ENCODE measurements around the gene RYR1. TPM values are rescaled to one million over a fixed set of nuclear protein-coding genes. Genes with fewer than 3 reads are reported as not detected.
"Not testable (repeated sequence)": the region's sequence is repeated elsewhere in the genome, so short reads cannot be mapped to it uniquely, and the experiment has no call there.

The RYR1 gene
- total RNA-seq, 2 donors from 2014 or later: 2.9 to 5.0 TPM

- Mint-ChIP-seq H3K27ac (no peak overlapping the region), H3K36me3 (no peaks in the 10 kb centered on the region), H3K9me3 (no peaks in the 10 kb centered on the region)
- ATAC-seq: no peak
- DNase-seq (ENCODE audit: low spot score in 2 of 2): no peak
These were observed 128.2 kb downstream of the RYR1 start for GRCh38 chr19:38561658-38562057.

DNA sequence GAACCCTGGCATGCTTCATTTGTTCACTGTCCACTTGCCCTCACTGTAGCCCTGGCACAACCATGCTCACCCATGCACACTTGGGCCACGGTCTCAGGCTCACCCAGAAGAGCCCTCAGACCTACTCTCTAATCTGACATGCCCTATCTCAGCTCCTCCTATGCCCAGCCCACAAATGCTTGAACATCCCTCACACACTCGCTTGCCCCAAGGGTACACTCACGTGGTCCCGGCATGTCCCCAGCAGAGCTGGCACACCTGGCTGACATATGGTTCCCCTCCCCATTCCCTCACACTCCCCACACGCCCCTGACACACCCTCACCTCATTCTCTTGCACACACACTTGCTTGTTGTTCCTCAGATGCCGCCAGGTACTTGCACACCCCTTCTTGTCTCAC is 128.6 kb downstream of the RYR1 start:
- no peak for ATAC-seq
- H3K9me3 Mint-ChIP-seq: no peaks in the 10 kb centered on the region
- no peak overlapping the region for H3K27ac Mint-ChIP-seq

DNA sequence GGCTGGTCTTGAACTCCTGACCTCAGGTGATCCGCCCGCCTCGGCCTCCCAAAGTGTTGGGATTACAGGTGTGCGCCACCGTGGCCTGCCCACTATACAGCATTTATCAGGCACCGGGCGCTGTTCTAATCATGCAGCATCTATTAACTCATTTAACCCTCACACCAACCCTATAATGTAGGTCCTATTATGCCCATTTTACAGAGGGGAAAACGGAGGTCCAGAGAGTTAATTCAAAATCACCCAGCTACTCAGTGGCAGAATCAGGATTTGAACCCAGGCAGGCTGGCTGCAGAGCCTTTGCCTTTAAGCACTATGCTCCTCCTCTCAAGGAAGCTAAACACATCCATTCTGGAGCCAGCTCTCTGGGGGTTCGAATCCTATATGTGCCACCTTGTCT is 130.0 kb downstream of the RYR1 start:
- no peaks in the 10 kb centered on the region for H3K9me3 Mint-ChIP-seq
- H3K36me3 Mint-ChIP-seq: no peaks in the 10 kb centered on the region
- DNase-seq (ENCODE audit: low spot score in 2 of 2) (no peak), ATAC-seq (no peak)
- H3K27ac Mint-ChIP-seq: no peak overlapping the region

More for the DNA sequence above, 128.6 kb downstream of the RYR1 start:
- H3K36me3 Mint-ChIP-seq: no peaks in the 10 kb centered on the region
- DNase-seq (ENCODE audit: low spot score in 2 of 2): no peak

DNA sequence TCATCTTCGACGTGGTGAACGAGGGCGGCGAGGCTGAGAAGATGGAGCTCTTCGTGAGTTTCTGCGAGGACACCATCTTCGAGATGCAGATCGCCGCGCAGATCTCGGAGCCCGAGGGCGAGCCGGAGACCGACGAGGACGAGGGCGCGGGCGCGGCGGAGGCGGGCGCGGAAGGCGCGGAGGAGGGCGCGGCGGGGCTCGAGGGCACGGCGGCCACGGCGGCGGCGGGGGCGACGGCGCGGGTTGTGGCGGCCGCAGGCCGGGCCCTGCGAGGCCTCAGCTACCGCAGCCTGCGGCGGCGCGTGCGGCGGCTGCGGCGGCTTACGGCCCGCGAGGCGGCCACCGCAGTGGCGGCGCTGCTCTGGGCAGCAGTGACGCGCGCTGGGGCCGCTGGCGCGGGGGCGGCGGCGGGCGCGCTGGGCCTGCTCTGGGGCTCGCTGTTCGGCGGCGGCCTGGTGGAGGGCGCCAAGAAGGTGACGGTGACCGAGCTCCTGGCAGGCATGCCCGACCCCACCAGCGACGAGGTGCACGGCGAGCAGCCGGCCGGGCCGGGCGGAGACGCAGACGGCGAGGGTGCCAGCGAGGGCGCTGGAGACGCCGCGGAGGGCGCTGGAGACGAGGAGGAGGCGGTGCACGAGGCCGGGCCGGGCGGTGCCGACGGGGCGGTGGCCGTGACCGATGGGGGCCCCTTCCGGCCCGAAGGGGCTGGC is 131.6 kb downstream of the RYR1 start:
- DNase-seq (ENCODE audit: low spot score in 2 of 2) (no peak), ATAC-seq (peak; percentile 41 to 46)
- Mint-ChIP-seq H3K36me3 (no peaks in the 10 kb centered on the region), H3K27ac (no peak overlapping the region), H3K9me3 (no peaks in the 10 kb centered on the region)

- Mint-ChIP-seq H3K27ac (no peak overlapping the region), H3K9me3 (no peaks in the 10 kb centered on the region), H3K36me3 (no peaks in the 10 kb centered on the region)
- ATAC-seq (no peak), DNase-seq (ENCODE audit: low spot score in 2 of 2) (no peak)
These were observed 132.2 kb downstream of the RYR1 start for GRCh38 chr19:38565691-38566105.

DNA sequence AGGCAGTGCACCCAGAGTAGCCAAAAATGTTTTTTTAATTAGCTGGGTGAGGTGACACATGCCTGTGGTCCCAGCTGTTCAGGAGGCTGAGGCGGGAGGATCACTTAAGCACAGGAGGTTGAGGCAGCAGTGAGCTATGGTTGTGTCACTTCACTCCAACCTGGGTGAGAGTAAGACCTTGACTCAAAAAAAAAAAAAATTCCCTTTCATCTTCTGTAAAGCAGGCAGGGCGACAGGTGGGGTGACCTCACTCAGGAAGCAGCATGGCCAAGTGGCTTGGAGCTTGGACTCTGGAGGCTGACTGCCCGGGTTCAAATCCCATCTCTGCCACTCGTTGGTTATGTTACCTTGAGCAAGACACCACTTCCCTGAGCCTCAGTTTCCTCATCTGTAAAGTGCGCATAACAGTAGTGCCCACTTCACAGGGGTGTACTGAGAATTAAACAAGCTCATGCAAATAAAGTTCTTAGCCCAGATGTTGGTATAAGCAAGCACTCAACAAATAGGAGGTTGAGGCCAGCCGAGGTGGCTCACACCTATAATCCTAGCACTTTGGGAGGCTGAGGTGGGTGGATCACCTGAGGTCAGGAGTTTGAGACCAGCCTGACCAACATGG is 136.0 kb downstream of the RYR1 start:
- DNase-seq (ENCODE audit: low spot score in 2 of 2): no peak
- Mint-ChIP-seq H3K9me3 (no peaks in the 10 kb centered on the region), H3K27ac (peak overlapping the region in 1 of 2 donors; percentile 59), H3K36me3 (no peaks in the 10 kb centered on the region)
- peak; percentile 67 to 80 for ATAC-seq

GRCh38 chr19:38571682-38572081 is 138.2 kb downstream of the RYR1 start:
- no peaks in the 10 kb centered on the region for H3K9me3 Mint-ChIP-seq
- DNase-seq (ENCODE audit: low spot score in 2 of 2) (no peak), ATAC-seq (no peak)
- no peak overlapping the region for H3K27ac Mint-ChIP-seq
- H3K36me3 Mint-ChIP-seq: no peaks in the 10 kb centered on the region

DNA sequence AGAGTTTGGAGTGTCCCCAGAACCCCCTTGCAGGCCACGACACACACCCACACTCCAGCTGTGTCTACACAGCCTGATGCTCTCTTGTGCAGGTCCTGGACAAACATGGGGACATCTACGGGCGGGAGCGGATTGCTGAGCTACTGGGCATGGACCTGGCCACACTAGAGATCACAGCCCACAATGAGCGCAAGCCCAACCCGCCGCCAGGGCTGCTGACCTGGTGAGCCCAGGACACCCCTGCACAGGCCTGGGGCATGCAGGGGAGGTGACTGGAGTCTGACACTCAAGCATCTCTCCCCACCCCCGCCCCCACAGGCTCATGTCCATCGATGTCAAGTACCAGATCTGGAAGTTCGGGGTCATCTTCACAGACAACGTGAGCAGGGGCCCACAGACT is 144.3 kb downstream of the RYR1 start:
- no peaks in the 10 kb centered on the region for H3K9me3 Mint-ChIP-seq
- no peaks in the 10 kb centered on the region for H3K36me3 Mint-ChIP-seq
- no peak for ATAC-seq
- H3K27ac Mint-ChIP-seq: no peak overlapping the region
- DNase-seq (ENCODE audit: low spot score in 2 of 2): no peak

DNA sequence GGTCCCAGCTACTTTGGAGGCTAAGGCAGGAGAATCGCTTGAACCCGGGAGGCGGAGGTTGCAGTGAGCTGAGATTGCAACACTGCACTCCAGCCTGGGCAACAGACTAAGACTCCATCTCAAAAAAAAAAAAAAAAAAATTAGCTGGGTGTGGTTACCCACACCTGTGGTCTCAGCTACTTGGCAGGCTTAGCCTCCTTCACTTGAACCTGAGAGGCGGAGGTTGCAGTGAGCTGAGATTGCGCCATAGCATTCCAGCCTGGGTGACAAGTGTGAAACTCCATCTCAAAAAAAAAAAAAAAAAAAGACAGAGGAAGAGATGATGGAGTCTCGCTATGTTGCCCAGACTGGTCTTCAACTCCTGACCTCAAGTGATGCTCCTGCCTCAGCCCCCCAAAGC is 145.8 kb downstream of the RYR1 start:
- H3K9me3 Mint-ChIP-seq, ATAC-seq: not testable (repeated sequence)

DNA sequence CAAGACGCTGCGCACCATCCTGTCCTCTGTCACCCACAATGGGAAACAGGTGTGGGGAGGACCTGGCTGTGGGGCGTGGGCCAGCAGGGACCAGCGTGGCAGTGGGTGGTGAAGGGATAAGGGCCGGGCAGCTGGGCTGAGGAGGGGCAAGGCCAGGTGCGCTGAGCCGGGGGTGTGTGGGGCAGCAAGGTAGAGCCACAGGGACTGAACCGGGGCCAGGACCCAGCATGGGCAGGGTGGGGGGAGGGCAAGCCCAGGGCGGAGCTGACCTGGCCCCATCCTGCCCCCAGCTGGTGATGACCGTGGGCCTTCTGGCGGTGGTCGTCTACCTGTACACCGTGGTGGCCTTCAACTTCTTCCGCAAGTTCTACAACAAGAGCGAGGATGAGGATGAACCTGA is 146.6 kb downstream of the RYR1 start:
- ATAC-seq (no peak), DNase-seq (ENCODE audit: low spot score in 2 of 2) (no peak)
- H3K36me3 Mint-ChIP-seq: no peaks in the 10 kb centered on the region
- H3K9me3 Mint-ChIP-seq: no peaks in the 10 kb centered on the region
- no peak overlapping the region for H3K27ac Mint-ChIP-seq

More for the DNA sequence above, 145.8 kb downstream of the RYR1 start:
- not testable (repeated sequence) for DNase-seq (ENCODE audit: low spot score in 2 of 2); H3K36me3 Mint-ChIP-seq; H3K27ac Mint-ChIP-seq

DNA sequence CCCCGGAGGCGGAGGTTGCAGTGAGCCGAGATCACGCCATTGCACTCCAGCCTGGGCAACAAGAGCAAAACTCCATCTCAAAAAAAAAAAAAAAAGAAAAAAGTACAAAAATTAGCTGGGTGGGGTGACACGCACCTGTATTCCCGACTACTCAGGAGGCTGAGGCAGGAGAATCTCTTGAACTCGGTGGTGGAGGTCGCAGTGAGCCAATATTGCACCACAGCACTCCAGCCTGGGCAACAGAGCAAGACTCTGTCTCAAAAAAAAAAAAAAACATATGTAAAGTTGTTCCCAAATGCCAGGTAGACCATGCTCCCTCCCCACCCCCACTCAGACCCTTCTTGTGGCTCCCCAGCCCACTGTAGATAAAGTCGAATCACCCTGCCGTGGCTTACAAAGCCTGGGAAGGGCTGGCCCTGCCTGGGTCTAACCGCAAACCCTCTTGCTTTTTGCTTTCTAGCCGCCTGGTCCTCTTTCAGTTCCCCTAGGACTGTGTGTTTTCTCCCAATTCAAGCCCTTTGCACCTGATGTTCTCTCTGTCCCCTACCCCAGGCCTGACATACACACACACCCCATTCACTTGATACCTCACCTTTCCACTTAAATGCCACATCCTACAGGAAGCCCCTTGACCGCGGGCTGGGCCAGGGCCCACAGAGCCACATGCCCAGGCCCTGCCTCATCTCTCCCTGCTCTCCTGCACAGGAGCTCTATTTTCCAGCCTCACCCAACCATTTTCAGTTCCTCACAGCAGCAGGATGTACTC is 149.9 kb downstream of the RYR1 start:
- Mint-ChIP-seq H3K27ac (peak overlapping the region in 1 of 2 donors; percentile 1), H3K9me3 (no peaks in the 10 kb centered on the region), H3K36me3 (peaks cover 0 to 10% of the 10 kb centered on the region in 2 donors)
- DNase-seq (ENCODE audit: low spot score in 2 of 2) (no peak), ATAC-seq (peak; percentile 18 to 50)

GRCh38 chr19:38583985-38584305 is 150.5 kb downstream of the RYR1 start:
- peaks cover 0 to 10% of the 10 kb centered on the region in 2 donors for H3K36me3 Mint-ChIP-seq
- no peaks in the 10 kb centered on the region for H3K9me3 Mint-ChIP-seq
- peak overlapping the region in 1 of 2 donors; percentile 1 for H3K27ac Mint-ChIP-seq

DNA sequence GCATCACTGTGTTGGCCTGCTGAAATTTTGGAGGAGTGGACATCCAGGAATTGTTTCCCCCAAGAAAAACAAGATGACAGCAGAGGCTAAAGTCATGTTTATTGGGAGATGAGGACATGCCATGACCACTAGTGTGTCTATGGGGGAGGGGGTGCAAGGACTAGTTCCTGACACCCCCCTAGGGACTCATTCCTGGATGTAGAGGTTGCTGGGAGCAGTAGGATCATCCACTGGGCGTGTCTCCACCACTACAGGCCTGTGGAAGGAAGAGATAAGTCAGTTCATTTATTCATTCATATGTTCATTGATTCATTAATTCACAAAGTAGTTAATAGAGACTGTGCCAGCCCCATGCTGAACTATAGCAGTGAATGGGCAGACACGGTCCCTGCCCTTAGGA is 154.1 kb downstream of the RYR1 start:
- Mint-ChIP-seq H3K27ac (no peak overlapping the region), H3K36me3 (peaks cover 0 to 10% of the 10 kb centered on the region in 2 donors), H3K9me3 (no peaks in the 10 kb centered on the region)
- ATAC-seq (no peak), DNase-seq (ENCODE audit: low spot score in 2 of 2) (no peak)

More at GRCh38 chr19:38583985-38584305, 150.5 kb downstream of the RYR1 start:
- no peak for DNase-seq (ENCODE audit: low spot score in 2 of 2)
- ATAC-seq: peak in 1 of 2 donors; percentile 13

DNA sequence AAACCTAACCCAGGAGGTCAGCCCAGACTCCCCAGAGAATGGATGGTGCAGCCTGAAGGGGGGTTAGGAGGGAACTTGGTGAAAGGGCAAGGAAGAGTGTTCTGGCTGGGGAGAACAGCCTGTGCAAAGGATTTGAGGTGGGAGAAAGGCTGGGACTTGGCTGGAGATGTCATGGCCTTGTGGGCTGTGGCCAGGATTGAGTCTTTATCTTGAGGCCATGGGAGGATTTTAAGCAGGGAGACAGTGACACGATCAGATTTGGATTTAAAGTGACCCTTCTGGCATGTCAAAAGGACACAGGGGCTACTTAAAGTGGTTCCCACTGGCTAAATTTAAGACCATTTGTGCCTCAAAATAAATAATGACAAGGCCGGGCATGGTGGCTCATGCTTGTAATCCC is 154.6 kb downstream of the RYR1 start:
- H3K36me3 Mint-ChIP-seq: peaks cover 0 to 10% of the 10 kb centered on the region in 2 donors
- peak overlapping the region in 1 of 2 donors; percentile 50 for H3K27ac Mint-ChIP-seq
- ATAC-seq: no peak
- H3K9me3 Mint-ChIP-seq: no peaks in the 10 kb centered on the region
- no peak for DNase-seq (ENCODE audit: low spot score in 2 of 2)

DNA sequence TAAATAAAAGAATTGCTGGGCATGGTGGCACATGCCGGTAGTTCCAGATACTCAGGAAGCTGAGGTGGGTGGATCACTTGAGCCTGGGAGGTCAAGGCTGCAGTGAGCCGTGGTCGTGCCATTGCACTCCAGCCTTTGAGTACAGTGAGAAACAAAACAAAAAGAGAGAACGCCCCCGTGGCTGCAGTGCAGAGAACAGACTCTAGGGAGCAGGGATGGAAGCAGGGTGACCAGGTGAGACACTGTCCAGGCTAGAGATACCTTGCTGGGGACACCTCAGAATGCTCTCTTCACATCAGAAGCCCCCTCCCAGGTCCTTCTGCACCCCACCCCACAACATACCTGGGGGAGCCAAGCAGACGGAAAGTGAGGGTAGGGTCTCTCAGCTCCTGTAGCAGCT is 159.4 kb downstream of the RYR1 start:
- DNase-seq (ENCODE audit: low spot score in 2 of 2): no peak
- Mint-ChIP-seq H3K27ac (no peak overlapping the region), H3K36me3 (peaks cover 0 to 17% of the 10 kb centered on the region in 2 donors), H3K9me3 (no peaks in the 10 kb centered on the region)
- no peak for ATAC-seq

DNA sequence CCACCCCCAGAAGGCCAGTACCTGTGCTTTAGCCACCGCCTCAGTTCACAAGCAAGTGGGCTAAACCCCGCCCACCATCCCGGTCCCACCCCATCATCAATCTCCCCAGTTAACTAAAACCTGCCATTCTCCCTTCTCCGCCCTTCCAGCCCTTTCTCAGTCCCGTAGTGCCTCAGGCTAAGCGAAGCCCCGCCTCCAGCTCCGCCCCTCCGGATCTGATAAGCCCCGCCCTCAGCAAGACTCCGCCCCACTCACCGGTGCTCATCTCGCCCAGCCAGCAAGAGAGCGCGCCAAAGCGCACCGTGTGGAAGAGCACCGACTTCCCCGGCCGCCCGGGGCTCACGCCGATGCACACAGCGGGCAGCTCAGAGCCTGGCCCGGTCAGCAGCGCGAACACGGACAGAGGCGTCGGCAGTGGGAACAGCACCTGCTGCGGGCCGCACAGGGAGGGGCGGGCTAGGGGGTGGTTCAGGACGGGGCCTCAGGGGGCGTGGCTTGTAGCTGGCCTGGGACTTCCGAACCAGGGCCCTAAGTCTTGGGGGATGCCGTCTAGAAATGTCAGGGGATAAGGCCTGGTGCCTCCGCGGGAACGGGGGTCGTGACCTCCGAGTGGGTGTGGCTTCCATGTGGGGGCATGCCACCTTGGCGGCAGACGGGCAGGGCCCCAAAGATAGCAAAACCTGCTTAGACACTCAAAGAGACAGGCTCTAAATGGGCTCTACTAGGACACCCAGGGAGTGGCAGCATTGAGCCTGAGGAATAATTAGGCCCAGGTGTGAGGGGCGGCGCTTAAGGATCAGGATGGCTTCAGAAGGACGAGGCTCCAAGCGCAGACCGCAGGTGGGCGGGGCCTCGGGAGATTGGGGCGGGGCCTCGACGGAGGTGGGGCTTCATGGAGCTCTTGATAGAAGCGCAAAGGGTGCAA is 162.8 kb downstream of the RYR1 start:
- Mint-ChIP-seq H3K9me3 (no peaks in the 10 kb centered on the region), H3K27ac (peak overlapping the region in 1 of 2 donors; percentile 50), H3K36me3 (peaks cover 5 to 27% of the 10 kb centered on the region in 2 donors)
- DNase-seq (ENCODE audit: low spot score in 2 of 2): peak in 1 of 2 donors; percentile 37
- ATAC-seq: peak in 1 of 2 donors; percentile 13
